GM19035 (cell line): ENCODE data around the gene AKT1.
"Not testable (repeated sequence)": the region's sequence is repeated elsewhere in the genome, so short reads cannot be mapped to it uniquely, and the experiment has no call there.

Experiments used
- ATAC-seq: cut with Tn5 transposase; IDR thresholded peaks from one replicate; pipeline ENCODE4 v1.9.1; 2021; ENCODE audit not compliant: unreplicated experiment

The AKT1 gene

GRCh38 chr14:104741108-104741802 is 54.3 kb downstream of the AKT1 start:
- ATAC-seq = no peak

DNA sequence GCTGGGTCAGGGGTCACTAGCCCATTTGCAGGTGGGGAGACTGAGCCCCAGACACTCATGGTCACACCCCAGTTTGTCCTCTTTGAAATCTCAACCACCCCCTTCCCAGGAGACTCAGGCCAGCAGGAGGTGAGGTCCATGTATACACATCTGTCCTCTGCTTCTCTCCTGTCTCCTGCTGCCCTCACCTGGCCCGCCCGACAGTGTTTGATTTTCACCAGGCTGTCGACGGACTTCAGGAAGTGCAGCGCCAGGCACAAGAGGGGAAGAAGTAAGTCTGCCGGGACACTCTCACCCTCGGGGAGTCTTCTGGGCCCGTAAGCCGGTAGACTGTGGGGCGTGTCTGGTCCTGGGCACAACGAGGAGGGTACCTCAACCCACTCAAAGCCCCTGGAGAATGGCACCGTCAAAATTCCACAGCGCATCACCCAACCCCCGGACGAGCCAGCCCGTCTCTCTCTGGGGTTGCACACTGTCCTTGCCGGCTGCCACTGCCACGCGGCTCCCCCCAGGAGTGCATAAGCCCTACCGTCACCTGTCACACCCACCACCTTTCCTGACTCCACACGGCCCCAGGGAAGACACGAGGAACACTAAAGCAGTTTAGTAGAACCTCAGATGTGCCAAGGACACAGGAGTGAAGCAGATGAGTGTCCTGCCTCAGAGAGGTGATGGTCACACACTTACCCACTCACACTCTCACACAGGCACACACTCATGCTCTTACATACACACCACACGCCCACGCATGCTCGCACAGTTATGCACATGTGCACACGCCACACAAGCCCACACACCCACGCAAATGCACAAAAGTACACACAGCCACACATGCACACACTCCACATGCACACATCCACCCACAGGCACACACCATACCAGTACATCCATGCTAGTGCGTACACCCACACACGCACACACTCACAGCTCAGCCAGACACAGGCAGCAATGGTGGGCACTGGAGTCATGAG is 55.7 kb downstream of the AKT1 start:
- no peak for ATAC-seq

DNA sequence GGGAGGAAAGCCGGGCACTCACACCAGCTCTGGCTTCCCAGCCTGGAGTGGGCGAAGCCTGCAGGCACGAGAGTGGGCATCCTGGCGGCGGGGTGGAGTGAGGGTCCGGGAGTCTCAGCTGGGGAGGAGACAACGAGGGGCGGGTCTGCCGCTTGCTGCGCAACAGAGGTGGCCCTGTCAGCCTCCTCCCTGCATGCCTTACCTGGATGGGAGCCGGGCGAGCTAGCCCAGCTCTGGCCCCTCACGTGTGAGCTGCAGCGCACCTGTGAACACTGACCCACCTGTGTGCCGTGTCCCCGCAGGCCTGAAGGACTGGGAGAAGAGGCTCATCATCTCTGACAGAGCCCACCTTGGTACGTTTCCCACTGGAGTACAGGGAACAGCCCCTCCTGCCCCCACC is 56.5 kb downstream of the AKT1 start:
- no peak for ATAC-seq

GRCh38 chr14:104738375-104739019 is 57.1 kb downstream of the AKT1 start:
- no peak for ATAC-seq

- no peak for ATAC-seq
These were observed 59.5 kb downstream of the AKT1 start for GRCh38 chr14:104735830-104736642.

DNA sequence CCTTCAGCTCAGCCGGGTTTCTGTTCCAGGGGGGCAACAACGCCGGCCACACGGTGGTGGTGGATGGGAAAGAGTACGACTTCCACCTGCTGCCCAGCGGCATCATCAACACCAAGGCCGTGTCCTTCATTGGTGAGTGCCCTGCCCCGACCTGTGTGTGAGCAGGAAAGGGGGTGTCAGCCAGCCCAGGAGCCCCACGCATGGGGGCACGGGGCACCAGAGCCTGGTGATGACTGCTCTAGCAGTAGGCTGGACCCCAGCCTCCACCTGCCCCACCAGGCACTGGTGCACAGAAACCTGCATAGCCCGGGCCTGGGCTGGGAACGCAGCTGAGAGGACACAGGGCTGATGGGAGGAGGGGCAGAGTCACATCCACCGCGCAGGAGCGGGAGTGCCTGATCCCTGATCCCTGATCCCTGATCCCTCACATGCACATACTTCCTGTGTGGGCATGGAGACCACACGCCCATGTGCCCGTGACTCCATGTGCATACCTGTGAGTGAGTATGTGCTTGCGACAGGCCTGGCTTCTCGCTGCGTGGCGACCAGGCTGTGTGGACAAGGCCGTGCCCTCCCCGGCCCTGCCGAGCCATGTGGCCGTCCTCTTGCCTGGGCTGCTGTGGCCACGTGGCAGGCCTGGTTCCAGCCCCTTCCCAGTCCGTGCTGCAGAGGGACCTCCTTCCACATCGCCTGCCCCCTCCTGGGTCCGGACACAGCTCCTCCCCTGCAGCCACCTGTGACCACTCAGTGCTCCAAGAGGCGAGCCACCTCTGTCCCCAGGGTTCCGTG is 60.4 kb downstream of the AKT1 start:
- ATAC-seq = no peak

DNA sequence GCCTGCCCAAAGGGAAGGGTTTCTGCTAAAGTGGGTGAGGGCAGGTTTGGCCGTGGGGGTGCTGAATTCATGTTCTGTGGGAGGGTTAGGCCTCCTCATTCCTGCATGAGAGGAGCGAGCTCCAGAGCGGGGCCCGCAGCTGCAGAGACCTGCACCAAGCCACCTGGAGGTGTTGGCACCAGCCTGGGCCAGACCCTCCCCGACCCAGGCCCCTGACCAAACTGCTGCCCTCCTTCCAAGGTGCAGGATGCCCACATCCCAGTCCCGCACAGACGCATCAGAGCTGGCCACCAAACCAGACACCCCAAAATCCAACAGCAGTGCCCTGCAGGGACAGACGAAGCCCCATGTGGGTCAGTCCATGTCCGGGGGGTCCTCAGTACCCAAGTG is 61.0 kb downstream of the AKT1 start:
- no peak for ATAC-seq

DNA sequence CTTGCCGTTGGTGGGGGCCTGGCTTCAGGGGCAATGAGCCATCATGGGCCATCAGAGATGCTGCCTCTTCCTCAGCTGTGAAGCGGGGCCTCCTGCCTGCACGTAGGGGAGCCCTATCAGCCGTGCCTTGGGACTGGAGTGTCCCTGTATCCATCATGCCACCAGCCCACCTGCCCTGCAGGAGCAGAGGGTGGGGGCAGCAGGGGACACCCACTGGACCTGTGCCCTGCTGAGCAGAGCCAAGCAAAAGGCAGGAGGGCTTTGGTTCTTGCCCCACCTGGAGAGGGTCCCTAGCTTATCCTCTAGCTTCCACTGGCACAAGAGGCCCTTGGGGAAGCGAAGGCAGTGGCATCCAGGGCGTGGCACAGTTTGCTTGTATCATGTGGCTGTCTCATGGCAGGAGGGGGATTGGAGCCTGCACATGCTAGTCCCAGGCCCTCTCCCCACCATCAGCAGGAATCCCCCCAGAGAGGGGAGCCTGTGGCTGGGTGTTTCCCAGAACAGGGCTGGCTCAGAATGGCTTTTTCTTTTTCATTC is 61.4 kb downstream of the AKT1 start:
- ATAC-seq = no peak

- ATAC-seq = no peak
These were observed 62.4 kb downstream of the AKT1 start for GRCh38 chr14:104732931-104733681.

DNA sequence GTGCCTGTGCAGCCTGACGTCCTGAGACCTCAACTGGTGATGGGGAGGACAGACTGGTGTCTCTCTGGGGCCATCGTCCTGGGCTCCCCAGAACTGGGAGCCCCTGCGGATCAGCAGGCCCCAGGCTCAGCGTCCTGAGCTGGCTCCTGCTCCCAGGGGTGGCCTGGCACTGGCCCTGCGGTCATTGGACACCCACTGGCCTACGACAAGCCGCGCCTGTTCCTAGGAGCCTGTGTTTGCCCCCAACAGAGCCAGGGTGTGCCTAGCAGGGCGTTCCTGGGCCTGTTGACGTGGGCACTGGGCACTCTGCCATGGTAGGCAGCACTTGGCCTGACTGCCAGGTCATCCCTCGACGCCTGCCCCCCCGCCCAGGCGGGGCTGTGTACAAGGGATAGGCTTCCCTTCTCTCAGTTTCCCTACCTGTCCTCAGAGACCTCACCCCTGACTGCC is 63.2 kb downstream of the AKT1 start:
- no peak for ATAC-seq

GRCh38 chr14:104731320-104732294 is 63.9 kb downstream of the AKT1 start:
- ATAC-seq = no peak

DNA sequence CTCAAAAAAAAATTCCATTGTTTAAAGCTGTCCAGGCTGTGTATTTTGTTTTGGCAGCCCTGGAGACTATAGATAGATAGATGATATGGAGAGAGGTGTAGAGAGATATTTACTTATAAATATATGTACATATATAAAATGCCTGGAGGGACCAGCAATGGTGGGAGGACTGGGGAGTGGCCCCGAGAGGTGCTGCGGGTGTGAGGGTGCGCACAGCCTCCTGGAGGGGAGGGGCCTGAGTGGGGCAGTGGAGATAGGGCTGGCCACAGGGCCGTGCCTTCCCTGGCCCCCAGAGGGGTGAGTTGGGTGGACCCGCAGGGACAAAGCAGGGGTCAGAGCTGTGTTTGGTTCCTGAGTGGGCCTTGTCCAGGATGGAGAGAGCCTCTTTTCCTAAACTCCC is 65.1 kb downstream of the AKT1 start:
- no peak for ATAC-seq

DNA sequence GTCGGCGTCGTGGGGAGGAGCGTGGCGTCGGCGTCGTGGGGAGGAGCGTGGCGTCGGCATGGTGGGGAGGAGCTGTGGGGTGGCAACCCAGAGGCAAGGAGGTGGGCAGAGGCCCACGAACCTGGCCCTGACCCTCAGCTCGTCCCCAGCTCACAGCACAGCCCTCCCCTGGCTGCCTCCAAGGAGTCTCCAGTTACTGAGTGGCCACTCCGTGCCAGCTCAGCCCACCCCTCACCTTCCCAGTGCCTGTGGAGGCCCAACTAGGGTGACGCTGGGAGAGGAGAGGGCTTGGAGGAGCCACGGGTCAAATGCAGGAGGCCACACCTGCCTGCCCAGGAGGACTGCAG is 65.7 kb downstream of the AKT1 start:
- no peak for ATAC-seq

GRCh38 chr14:104729176-104729834 is 66.2 kb downstream of the AKT1 start:
- ATAC-seq = not testable (repeated sequence)

DNA sequence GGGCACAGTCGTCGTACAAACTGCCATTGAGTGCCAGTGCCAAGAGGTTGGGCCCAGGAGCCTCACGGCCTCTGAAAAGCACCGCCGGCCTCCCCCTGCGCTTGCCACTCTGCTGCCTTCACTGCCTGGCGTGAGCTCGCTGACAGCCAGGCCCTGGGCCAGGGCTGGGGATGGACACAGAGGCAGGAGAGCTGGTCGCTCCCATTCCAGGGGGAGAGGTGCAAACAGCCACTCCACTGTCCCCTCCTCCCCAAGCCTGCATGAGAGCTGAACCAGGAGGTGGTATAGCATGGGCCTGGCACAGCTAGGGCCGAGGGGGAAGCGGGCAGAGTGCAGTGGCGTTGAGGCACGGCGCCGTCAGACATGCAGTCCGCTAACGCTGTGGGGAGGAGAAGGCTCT is 66.9 kb downstream of the AKT1 start:
- ATAC-seq = no peak

- no peak for ATAC-seq
These were observed 68.7 kb downstream of the AKT1 start for GRCh38 chr14:104726600-104727451.
